ENCODE results near the gene SHH. TPM values are rescaled to one million over a fixed set of nuclear protein-coding genes. Genes with fewer than 3 reads are reported as not detected.

Gene SHH
- total RNA-seq, 5 donors from 2014 or later (not counting 1 experiment from before 2014, with no cell fraction given): 0.06 TPM; not detected in 4

- Mint-ChIP-seq H3K27ac (peak overlapping the region in 1 of 2 donors; percentile 50), H3K4me3 (no peak overlapping the region), H3K4me1 (peaks cover 0 to 6% (median 0%) of the 10 kb centered on the region in 3 donors), H3K27me3 (no peaks in the 10 kb centered on the region), H3K36me3 (peaks cover 86% of the 10 kb centered on the region), H3K9me3 (no peaks in the 10 kb centered on the region)
- no peaks in the 10 kb centered on the region for H3K4me1 ChIP-seq (ENCODE audit: control insufficient read depth in 1 of 2, extremely low read depth in 1 of 2, insufficient read depth in 2 of 2, low read length in 2 of 2)
- DNase-seq (no peak), ATAC-seq (replicated peaks in 1 of 4) (no peak)
- CTCF ChIA-PET: interaction anchor here (0.5 to 0.6 kb wide), 3 partner anchors 16 to 1213 kb away, joined by 5 to 6 read pairs (median 5); no protein-coding TSS in a partner anchor
- no peak overlapping the region for H3K4me3 ChIP-seq (ENCODE audit: control insufficient read depth in 1 of 2, extremely low read depth in 1 of 2, low read length in 1 of 2)
- H3K27ac ChIP-seq (ENCODE audit: low read length): no peak overlapping the region
- no peaks in the 10 kb centered on the region for H3K9me3 ChIP-seq
- POLR2A ChIA-PET: no interaction called here
- 100% methylated on average over 3 of the region's 6 CpGs for WGBS (ENCODE audit: insufficient coverage)
- no peaks in the 10 kb centered on the region for H3K27me3 ChIP-seq (replicated peaks in 1 of 2; ENCODE audit: control insufficient read depth in 2 of 2, extremely low read depth in 1 of 2, insufficient read depth in 2 of 2, low read length in 1 of 2)
- peaks cover 27 to 77% of the 10 kb centered on the region in 2 donors for H3K36me3 ChIP-seq (ENCODE audit: control insufficient read depth in 2 of 2, extremely low read depth in 1 of 2, insufficient read depth in 1 of 2, low read length in 1 of 2)
Observed at GRCh38 chr7:155778349-155778748, 33.9 kb downstream of the SHH start.

- Histone ChIP-seq H3K9me3 (no peaks in the 10 kb centered on the region), H3K4me3 (ENCODE audit: control insufficient read depth in 1 of 2, extremely low read depth in 1 of 2, low read length in 1 of 2) (no peak overlapping the region), H3K4me1 (ENCODE audit: control insufficient read depth in 1 of 2, extremely low read depth in 1 of 2, insufficient read depth in 2 of 2, low read length in 2 of 2) (no peaks in the 10 kb centered on the region), H3K36me3 (ENCODE audit: control insufficient read depth in 2 of 2, extremely low read depth in 1 of 2, insufficient read depth in 1 of 2, low read length in 1 of 2) (peaks cover 28 to 88% of the 10 kb centered on the region in 2 donors), H3K27ac (ENCODE audit: low read length) (no peak overlapping the region), H3K27me3 (replicated peaks in 1 of 2; ENCODE audit: control insufficient read depth in 2 of 2, extremely low read depth in 1 of 2, insufficient read depth in 2 of 2, low read length in 1 of 2) (no peaks in the 10 kb centered on the region)
- POLR2A ChIA-PET: no interaction called here
- Mint-ChIP-seq H3K27me3 (no peaks in the 10 kb centered on the region), H3K4me1 (peaks cover 0 to 6% (median 0%) of the 10 kb centered on the region in 3 donors), H3K36me3 (peaks cover 79% of the 10 kb centered on the region), H3K4me3 (no peak overlapping the region), H3K27ac (no peak overlapping the region), H3K9me3 (no peaks in the 10 kb centered on the region)
- ATAC-seq (replicated peaks in 1 of 4): no peak
- CTCF ChIA-PET: no interaction called here
- no peak for DNase-seq
- WGBS (ENCODE audit: insufficient coverage): 100% methylated on average over 4 of the region's 8 CpGs
Observed at GRCh38 chr7:155776606-155777005, 35.7 kb downstream of the SHH start.

GRCh38 chr7:155775691-155776090 lies 36.6 kb downstream of the SHH start:
- Mint-ChIP-seq H3K4me3 (no peak overlapping the region), H3K27ac (no peak overlapping the region), H3K4me1 (peaks cover 0 to 6% (median 0%) of the 10 kb centered on the region in 3 donors), H3K27me3 (no peaks in the 10 kb centered on the region), H3K36me3 (peaks cover 75% of the 10 kb centered on the region), H3K9me3 (no peaks in the 10 kb centered on the region)
- no peaks in the 10 kb centered on the region for H3K27me3 ChIP-seq (replicated peaks in 1 of 2; ENCODE audit: control insufficient read depth in 2 of 2, extremely low read depth in 1 of 2, insufficient read depth in 2 of 2, low read length in 1 of 2)
- ATAC-seq (replicated peaks in 1 of 4): no peak
- H3K4me3 ChIP-seq (ENCODE audit: control insufficient read depth in 1 of 2, extremely low read depth in 1 of 2, low read length in 1 of 2): no peak overlapping the region
- no peak overlapping the region for H3K27ac ChIP-seq (ENCODE audit: low read length)
- H3K36me3 ChIP-seq (ENCODE audit: control insufficient read depth in 2 of 2, extremely low read depth in 1 of 2, insufficient read depth in 1 of 2, low read length in 1 of 2): peaks cover 28 to 83% of the 10 kb centered on the region in 2 donors
- 100% methylated on average over 4 of the region's 7 CpGs for WGBS (ENCODE audit: insufficient coverage)
- no peaks in the 10 kb centered on the region for H3K4me1 ChIP-seq (ENCODE audit: control insufficient read depth in 1 of 2, extremely low read depth in 1 of 2, insufficient read depth in 2 of 2, low read length in 2 of 2)
- no peaks in the 10 kb centered on the region for H3K9me3 ChIP-seq
- DNase-seq: no peak
- ChIA-PET CTCF (no interaction called here), POLR2A (no interaction called here)

GRCh38 chr7:155774947-155775346 lies 37.3 kb downstream of the SHH start:
- Mint-ChIP-seq H3K36me3 (peaks cover 75% of the 10 kb centered on the region), H3K4me3 (no peak overlapping the region), H3K4me1 (peaks cover 0 to 6% (median 0%) of the 10 kb centered on the region in 3 donors), H3K27ac (no peak overlapping the region), H3K27me3 (no peaks in the 10 kb centered on the region), H3K9me3 (no peaks in the 10 kb centered on the region)
- Histone ChIP-seq H3K27ac (ENCODE audit: low read length) (no peak overlapping the region), H3K36me3 (ENCODE audit: control insufficient read depth in 2 of 2, extremely low read depth in 1 of 2, insufficient read depth in 1 of 2, low read length in 1 of 2) (peaks cover 28 to 84% of the 10 kb centered on the region in 2 donors), H3K4me1 (ENCODE audit: control insufficient read depth in 1 of 2, extremely low read depth in 1 of 2, insufficient read depth in 2 of 2, low read length in 2 of 2) (no peaks in the 10 kb centered on the region), H3K4me3 (ENCODE audit: control insufficient read depth in 1 of 2, extremely low read depth in 1 of 2, low read length in 1 of 2) (no peak overlapping the region), H3K9me3 (no peaks in the 10 kb centered on the region), H3K27me3 (replicated peaks in 1 of 2; ENCODE audit: control insufficient read depth in 2 of 2, extremely low read depth in 1 of 2, insufficient read depth in 2 of 2, low read length in 1 of 2) (no peaks in the 10 kb centered on the region)
- no peak for ATAC-seq (replicated peaks in 1 of 4)
- DNase-seq: no peak
- ChIA-PET CTCF (interaction anchor here in 1 of 2 donors (1.1 kb wide), 1 partner anchor 9 kb away, joined by 3 read pairs; no protein-coding TSS in a partner anchor), POLR2A (interaction anchor here in 1 of 2 donors (0.6 kb wide), 1 partner anchor 929 kb away, joined by 6 read pairs; no protein-coding TSS in a partner anchor)
- WGBS (ENCODE audit: insufficient coverage): 96% methylated on average over 9 of the region's 14 CpGs

- ATAC-seq (replicated peaks in 1 of 4): no peak
- Histone ChIP-seq H3K27me3 (replicated peaks in 1 of 2; ENCODE audit: control insufficient read depth in 2 of 2, extremely low read depth in 1 of 2, insufficient read depth in 2 of 2, low read length in 1 of 2) (no peaks in the 10 kb centered on the region), H3K4me3 (ENCODE audit: control insufficient read depth in 1 of 2, extremely low read depth in 1 of 2, low read length in 1 of 2) (no peak overlapping the region), H3K27ac (ENCODE audit: low read length) (no peak overlapping the region), H3K9me3 (no peaks in the 10 kb centered on the region), H3K4me1 (ENCODE audit: control insufficient read depth in 1 of 2, extremely low read depth in 1 of 2, insufficient read depth in 2 of 2, low read length in 2 of 2) (no peaks in the 10 kb centered on the region), H3K36me3 (ENCODE audit: control insufficient read depth in 2 of 2, extremely low read depth in 1 of 2, insufficient read depth in 1 of 2, low read length in 1 of 2) (peaks cover 24 to 84% of the 10 kb centered on the region in 2 donors)
- no peak overlapping the region for H3K4me3 Mint-ChIP-seq
- peaks cover 0 to 8% (median 0%) of the 10 kb centered on the region in 3 donors for H3K4me1 Mint-ChIP-seq
- H3K27ac Mint-ChIP-seq: no peak overlapping the region
- no peak for DNase-seq
- no peaks in the 10 kb centered on the region for H3K27me3 Mint-ChIP-seq
- H3K9me3 Mint-ChIP-seq: no peaks in the 10 kb centered on the region
- CTCF ChIA-PET: interaction anchor here in 1 of 2 donors (1.9 kb wide), 1 partner anchor 175 kb away, joined by 11 read pairs; no protein-coding TSS in a partner anchor
- POLR2A ChIA-PET: no interaction called here
- H3K36me3 Mint-ChIP-seq: peaks cover 77% of the 10 kb centered on the region
- WGBS (ENCODE audit: insufficient coverage): no CpG with 5 or more reads among the region's 4 CpGs
Observed at GRCh38 chr7:155773531-155773930, 38.7 kb downstream of the SHH start.

GRCh38 chr7:155770241-155770640 lies 42.0 kb downstream of the SHH start:
- DNase-seq: no peak
- Mint-ChIP-seq H3K4me1 (peaks cover 2 to 10% (median 4%) of the 10 kb centered on the region in 3 donors), H3K36me3 (peaks cover 64% of the 10 kb centered on the region), H3K9me3 (no peaks in the 10 kb centered on the region), H3K27me3 (no peaks in the 10 kb centered on the region), H3K27ac (no peak overlapping the region), H3K4me3 (no peak overlapping the region)
- peaks cover 12 to 84% of the 10 kb centered on the region in 2 donors for H3K36me3 ChIP-seq (ENCODE audit: control insufficient read depth in 2 of 2, extremely low read depth in 1 of 2, insufficient read depth in 1 of 2, low read length in 1 of 2)
- no peaks in the 10 kb centered on the region for H3K27me3 ChIP-seq (replicated peaks in 1 of 2; ENCODE audit: control insufficient read depth in 2 of 2, extremely low read depth in 1 of 2, insufficient read depth in 2 of 2, low read length in 1 of 2)
- H3K27ac ChIP-seq (ENCODE audit: low read length): no peak overlapping the region
- peaks cover 0 to under 1% of the 10 kb centered on the region in 2 experiments for H3K4me1 ChIP-seq (ENCODE audit: control insufficient read depth in 1 of 2, extremely low read depth in 1 of 2, insufficient read depth in 2 of 2, low read length in 2 of 2)
- no CpG with 5 or more reads among the region's 6 CpGs for WGBS (ENCODE audit: insufficient coverage)
- no peak overlapping the region for H3K4me3 ChIP-seq (ENCODE audit: control insufficient read depth in 1 of 2, extremely low read depth in 1 of 2, low read length in 1 of 2)
- ChIA-PET POLR2A (interaction anchor here (0.6 kb wide), 3 partner anchors 10 to 1011 kb away, joined by 3 to 7 read pairs (median 4); no protein-coding TSS in a partner anchor), CTCF (interaction anchor here (0.6 to 1.5 kb wide), 10 partner anchors 13 to 1022 kb away, joined by 3 to 10 read pairs (median 4); no protein-coding TSS in a partner anchor)
- H3K9me3 ChIP-seq: no peaks in the 10 kb centered on the region
- no peak for ATAC-seq (replicated peaks in 1 of 4)

All from T-cell (primary cell).